Anterior cingulate cortex (tissue), 58 donors: ENCODE results near the gene C1orf105.

Source experiments
- DNase-seq, 58 donors: peaks; one replicate each; lab custom pipeline; 2025; lab: John Stamatoyannopoulos, UW

Gene C1orf105

DNA sequence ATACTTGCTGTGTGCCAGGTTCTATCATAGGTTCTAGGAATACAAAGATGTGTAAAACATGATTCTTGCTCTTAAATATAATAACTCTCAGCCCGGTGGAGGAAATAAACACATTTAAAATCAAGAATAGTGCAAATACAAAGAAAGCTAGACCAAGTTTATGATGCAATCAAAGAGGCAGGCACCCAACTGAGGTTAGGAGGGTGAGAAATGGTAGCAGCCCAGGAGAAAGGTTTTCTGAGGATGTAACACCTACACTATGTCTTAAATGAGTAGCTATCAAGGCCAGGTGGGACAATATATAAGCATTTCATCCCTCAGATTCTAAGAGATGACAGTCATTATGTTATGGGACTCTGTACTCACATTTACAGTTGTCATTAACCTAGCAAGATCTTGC, 33.1 kb downstream of the C1orf105 start:
- DNase-seq = no peak

DNA sequence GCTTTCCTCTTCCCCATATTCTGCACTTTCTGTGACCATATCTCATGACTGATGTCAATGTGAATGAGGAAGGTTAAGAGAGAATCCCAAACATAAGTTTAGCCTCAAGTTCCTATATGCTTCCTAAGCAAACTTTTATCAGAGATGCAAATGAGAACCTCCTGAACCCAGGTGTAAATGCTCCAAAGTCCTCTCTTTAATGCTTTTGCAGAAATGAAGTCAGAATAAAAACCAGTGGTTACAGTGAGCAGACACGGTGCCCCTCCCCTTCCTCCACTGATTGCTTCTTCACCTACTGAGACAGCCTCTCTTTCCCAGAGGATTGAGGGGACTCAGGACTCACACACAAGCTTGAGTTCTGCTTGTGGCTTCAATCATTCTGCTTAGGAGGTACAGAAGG, 35.0 kb downstream of the C1orf105 start:
- no peak for DNase-seq

DNA sequence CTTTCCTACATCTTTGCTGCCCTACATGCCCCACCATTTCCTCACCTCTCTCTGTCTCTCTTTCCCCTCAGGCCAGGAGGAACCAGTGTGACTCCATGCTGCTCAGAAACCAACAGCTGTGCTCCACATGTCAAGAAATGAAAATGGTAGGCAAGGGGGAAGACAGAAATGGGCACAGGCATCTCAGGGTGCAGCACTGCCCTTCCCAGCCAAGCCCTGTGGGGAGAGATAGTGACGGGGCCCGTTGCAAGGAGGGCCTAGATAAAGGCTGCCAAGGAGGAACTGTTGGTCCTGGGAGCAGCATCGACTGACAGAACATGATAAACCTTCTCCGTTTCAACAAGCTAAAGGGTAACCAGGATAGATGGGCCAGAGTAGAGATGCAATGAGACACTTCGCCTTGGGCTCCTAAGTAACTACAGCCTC, 35.9 kb downstream of the C1orf105 start:
- DNase-seq = no peak

DNA sequence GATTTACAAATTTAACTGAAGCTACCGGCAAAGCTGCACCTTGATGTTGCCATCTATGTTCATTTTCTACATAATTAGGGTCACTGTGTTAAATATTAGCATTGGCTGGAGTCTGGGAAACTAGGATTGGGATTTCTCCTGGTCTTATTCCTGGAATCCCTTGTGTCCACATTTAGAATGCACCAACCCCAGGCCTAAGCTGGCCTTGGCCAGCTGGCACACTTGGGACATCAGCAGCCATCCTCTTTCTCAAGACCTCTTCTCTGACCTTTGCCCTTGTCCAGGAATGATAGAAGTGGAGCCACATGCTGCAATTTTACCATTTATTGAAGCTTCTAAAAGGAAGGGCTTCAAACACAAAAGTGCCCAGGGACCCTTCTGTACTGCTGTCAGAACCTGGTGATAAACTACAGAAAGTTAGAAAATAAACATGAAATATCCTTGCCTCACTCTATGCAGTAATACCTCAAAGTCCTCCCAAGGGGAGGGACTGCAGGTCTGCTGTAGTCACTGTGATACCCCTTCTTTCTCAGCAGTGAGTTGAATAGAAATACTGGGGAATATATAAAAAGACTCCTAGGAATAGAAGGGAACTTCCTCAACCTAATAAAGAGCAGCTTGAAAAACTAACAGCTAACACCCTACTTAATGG, 37.1 kb downstream of the C1orf105 start:
- no peak for DNase-seq

DNA sequence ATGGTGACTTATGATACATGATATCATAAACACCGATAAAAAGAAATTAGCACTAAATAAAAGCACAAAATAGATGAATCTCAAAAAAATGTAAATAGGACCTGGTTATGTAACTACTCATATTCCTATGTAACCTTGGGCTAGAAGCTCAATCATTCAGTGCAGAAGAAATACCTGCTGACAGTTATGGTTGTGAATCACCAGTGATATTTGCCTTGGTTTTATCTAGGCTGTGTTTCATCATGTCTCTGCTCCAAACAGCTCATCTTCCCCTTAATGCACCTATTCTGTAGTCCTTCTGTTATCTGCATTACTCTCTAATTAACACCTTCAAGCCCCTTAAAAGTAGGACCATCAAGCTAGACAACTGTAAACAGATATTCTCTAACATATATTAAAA, 39.7 kb downstream of the C1orf105 start:
- no peak for DNase-seq

DNA sequence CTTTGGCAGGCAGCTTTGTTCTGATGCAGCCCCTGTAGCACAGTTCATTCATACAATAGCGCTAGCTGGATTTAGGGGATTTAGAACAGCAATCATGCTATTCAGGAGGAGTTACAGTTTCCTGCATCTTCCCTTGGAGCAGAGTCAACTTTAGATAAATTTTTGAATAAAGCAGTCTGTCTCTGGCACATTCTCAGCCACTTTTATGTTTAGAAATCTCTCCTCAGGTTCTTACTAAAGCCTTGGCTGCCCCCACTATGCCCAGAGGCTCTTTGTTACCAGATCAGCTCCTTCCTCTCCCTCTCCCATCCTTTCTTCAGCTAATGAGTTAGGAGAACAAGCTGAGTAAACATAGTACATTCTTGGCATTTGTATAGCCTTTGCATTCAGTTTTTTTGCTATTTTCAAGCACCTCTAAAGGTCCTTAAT, 40.4 kb downstream of the C1orf105 start:
- no peak for DNase-seq

DNA sequence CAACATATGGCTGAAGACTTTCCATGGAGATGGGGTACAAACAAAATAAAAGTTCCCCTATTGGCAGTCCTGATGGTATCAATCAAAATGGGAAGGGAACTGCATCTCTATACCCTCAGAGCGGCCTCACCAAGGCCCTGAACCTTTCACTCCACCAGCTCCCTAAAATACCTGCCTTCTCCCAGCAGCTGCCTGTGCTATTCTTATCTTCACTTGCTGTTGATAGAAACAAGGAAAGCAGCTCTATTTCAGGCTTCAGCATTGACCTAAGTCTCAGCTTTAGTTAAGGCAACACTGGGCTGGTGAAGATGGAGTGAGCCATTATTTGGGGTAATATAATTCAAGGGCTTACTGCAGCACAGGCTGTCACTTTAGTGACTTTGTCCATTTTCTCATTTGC, 45.1 kb downstream of the C1orf105 start:
- no peak for DNase-seq

DNA sequence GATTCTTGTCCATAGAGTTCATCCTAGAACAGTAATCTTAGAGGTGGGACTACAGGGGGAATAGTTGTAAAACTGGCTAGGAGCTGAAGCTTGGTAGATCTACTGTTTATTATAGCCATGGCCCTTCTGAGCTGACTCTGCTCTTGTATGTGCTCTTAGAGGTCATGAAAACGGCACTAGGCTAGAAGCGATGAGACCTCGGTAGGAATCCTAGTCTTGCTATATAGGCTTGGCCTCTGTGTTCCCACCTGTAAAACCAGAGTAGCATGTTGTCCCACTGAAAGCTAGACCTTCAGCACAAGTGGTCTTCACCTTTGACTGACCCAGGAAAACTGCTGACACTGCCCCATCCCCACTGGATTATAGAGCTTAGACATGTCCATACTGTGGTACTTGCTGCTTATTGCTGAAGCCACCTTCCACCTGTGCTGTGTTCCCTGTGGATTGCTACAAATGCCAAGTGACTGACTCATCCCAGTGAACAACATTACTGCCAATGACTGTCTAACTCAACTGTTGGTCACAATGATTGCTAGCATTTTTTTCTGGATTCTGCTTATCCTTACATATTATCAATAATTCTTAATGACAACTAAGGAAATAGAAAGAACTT, 46.4 kb downstream of the C1orf105 start:
- no peak for DNase-seq

DNA sequence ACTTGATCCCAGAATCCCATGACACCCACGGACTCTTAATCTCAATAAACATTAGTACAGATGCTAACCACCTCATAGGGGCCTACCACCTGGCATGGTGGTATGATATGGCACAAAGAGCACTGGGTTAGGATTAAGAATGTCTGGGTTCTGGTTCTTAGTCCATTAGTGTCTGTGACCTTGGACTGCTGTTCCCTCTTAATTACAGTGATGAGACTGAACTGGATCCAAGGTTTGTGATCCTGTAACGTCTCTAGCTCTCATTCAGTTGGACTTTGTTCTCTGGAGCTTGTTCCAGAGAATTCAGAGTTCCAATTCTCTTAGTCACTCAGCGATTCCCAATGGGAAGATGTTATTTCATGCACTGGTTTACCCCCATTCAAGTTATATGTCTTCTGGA, 47.0 kb downstream of the C1orf105 start:
- no peak for DNase-seq

DNA sequence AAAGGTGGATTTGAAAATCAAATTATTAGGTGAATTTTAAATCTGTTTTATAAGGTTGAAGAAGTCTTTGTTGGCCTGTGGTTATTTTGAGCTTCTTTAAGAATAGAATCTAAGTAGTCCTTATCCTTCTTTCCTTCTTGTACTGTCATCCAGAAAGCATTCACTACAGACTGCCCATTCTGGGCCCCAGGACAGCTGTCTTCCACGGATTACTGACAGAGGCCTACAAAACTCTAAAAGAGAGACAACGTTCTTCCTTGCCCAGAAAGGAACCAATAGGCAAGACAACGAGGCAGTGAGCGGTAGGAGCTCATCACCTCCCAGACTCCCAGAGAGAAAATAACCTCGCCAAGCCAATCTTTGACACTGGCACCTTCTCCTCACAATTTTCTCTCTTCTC, 47.8 kb downstream of the C1orf105 start:
- DNase-seq = no peak

DNA sequence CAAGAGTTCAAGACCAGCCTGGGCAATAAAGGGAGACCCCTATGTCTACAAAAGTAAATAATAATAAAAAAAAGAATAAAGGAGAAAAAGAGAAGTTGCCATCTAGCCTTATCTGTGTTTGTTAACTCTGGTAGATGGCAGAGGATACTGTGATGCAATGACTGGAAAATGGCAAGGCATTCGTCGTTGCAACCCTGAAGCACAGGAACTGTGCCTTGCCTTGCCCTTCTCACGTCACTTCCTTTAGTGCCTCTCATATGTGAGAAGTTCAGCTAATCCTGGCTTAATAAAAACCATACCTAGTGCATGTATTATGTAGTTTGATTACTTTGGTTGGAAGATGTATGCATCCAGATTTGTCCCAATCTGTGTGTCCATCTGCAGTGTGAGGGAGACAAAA, 49.2 kb downstream of the C1orf105 start:
- DNase-seq = no peak

DNA sequence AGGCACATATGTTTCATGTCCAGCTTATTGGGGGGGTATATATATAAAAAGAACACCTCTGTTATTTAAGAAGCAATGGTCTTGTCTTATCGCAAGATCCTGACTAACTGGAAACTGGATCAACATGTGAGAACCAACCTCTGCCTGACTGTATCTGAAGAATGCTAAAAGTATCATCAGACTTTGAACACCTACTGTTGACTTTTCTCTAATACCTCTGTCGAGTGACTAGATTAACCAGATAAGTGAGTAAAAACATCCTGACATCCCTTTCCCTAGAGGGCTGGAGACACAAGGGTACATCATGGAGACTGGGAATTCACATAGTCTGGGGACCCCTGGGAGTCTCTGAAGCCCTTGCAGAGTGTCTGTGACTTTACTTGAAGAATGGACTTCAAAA, 49.7 kb downstream of the C1orf105 start:
- DNase-seq = no peak

DNA sequence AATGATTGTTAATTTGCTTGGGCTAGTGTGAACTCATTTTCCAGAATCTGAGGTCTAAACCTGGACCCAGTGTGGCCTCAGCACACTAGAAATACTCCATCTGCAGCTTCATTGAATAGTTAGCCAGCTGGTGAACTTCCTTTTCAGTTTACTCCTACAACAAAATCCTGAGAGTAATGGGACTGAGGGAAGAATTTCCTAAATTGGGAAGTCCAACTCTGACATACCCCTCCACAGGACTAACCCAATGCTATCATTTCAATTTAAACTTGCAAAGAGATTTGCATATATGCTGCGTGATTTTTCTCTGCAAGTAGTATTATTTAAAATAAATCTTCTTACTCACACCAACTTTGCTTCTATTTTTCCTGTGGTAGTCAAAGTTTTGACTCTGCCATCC, 51.2 kb downstream of the C1orf105 start:
- DNase-seq = no peak

DNA sequence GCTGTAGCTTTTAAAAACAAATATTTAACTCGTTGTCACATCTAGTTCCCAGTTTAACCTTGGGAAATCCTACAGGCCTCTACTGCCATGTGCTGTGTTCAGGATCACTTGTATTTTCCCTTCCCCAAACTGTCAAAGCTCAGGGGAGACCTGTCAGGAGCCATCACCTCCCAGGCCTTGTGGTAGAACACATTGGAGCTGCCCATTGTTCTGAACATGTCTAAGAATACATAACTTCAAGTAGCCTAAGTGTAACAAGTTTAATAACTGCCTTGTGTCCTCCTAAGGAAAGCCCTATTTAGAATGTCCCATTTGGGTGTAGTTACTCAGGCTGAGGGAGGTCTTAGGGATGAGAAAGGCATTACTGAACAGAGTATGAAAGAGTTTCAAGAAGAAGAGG, 52.0 kb downstream of the C1orf105 start:
- DNase-seq = no peak

DNA sequence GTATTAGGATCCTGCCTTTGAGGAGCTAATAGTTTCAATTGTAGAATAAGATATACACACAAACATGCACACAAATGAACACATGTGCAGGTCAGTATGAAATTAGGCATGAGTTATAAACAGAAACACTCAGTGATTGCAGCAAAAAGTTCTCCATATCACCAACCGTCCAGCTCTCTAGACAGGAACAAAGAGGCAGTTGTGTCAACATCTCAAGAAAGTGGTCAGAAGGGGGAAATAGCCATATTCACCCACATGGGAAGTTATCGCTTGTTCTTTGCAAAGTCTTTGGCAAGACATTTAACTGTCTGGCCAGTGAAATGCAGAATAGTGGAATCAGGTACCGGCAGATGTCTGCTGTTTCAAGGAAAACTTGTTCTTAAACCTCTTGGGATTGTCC, 52.8 kb downstream of the C1orf105 start:
- DNase-seq = no peak

DNA sequence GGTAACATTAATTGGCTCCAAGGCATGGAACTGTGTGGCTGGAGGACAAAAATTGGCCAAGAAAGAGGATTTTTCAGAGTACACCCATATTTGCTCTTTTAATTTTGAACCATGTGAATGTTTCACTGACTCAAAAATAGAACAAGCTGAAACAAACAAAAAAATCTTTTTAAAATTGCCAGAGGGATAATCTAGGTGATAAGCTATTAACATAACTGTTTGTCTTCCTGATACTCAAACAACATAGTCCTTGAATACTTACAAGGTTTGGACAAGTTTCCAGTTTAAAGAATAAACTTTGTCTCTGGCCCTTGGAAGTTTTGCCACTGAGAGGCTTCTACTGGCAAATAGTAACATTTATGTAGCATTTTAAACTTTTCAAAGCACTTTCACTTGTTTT, 53.4 kb downstream of the C1orf105 start:
- no peak for DNase-seq

DNA sequence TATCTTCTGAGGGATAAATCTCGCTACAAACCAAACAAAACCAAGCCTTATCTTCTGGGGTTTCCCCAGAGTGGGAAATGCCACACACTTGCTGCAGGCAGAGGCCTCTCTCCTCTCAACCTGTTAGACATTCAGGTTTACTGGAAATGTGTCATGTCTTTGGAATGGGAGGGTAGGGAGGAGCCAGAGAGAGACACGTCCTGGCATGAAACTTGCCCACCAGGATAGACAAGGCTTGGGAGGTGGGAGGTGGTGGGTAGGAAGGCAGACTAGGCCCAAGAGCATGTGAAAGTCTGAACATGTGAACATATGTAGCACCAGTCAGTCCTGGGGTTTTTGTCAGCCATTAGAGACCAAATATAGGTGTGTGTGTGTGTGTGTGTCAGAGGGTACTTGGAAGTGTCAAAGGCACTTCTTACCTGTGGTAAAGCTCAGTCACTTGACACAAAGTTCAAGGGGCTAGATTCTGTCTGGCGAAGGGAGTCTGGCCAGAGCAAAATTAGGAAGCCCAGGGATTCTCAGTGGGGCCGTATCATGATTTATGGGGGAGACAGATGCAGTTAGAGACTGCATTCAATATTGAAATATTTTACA, 55.8 kb downstream of the C1orf105 start:
- DNase-seq = no peak

DNA sequence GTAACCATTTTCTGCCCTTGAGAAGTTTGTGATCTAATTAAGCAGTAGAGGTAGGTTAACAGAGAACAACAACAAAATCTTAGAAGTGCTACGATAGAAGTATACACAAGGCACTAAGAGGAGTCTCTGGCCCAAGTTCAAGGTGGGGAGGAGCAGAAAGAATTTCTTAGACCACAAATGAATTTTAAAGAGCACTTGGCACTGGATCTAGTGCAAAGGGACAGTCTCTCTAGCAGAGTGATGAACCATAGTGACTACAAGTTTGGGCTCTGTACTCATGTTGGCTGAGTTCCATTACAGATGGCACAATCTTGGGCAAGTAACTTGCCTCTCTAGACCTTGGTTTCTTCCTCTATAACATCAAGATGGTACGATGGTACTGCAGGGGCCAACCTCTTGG, 56.7 kb downstream of the C1orf105 start:
- DNase-seq = no peak

DNA sequence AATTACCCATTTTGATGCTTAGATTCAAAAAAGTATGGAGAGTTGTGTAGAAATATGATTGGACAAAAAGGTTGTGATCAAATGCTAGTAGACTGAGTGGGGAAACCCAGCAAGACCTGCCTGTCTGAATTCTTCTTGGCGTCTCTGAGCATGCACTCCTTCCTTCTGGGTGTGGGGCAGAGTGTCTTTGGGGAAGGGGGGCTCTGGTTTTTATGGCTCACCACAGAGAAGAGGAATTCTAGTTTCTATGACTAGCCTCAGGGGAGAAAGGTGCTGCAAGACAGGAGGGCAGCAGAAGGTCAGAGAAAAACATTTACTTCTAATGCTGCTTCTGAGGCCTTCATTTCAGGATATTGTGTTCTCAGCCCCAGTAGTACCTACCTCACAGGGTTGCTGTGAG, 57.3 kb downstream of the C1orf105 start:
- DNase-seq = no peak

DNA sequence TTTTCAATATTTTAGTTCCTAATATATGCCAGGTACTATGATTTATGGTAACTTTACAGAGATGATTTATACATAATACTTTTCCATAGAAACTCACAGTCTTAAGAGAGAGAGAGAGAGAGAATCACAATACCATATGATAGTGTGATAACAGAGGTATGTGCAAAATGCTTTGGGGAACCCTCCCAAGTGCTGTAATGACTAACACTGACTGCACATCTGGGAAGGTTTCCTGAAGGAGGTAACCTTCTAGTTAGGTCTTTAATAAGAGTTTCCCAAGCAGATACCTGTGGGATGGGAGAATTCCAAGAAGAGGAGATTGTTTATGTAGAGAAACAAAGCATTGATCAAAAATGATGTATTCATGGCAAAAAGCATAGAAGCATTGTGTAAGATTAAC, 58.0 kb downstream of the C1orf105 start:
- DNase-seq = no peak

DNA sequence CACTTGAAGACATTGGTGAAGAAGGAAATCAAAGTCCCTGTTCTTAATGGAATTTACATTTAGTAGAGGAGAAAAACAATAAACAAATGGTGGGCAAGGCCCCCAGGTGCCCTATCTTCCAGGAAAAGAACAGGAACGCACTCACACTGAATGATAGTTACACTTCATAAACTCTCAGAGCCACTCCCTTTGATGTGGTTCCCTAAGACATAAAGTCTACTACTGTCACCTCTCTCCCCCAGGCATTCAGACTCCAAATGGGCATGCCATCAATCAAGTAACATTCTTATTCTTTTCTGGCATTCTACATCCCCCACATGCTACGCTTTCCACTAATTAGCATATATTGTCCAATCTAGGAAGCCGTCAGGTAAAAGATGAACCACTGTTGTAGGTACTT, 59.9 kb downstream of the C1orf105 start:
- no peak for DNase-seq

DNA sequence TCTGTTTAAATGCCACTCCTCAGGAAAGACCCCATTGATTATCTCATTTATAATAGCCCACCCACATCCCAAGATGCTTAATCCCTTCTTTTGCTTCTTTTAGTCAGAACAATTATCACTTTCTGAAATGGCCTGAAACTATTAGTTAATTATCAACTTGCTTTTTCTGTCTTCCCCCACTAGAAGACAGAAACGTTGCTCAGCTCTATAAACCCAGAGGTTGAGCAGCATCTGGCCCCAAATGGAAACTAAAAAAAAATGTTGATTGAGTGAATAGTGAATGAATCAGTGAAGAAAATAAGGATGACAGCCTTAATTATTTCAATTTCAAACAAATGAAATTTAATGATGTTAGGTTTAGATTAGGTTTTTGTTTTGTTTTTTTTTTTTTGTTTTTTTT, 61.6 kb downstream of the C1orf105 start:
- no peak for DNase-seq
